Tibial nerve (tissue), 4 donors: ENCODE measurements around the gene IFNGR1.

Experiments used
- EP300 ChIP-seq, 2 donors: sonication (generic); formaldehyde crosslinking; IDR thresholded peaks; one replicate each; pipeline ENCODE4 v1.6.1; 2017; ENCODE audit warnings: antibody characterized with exemption in 2 of 2, mild to moderate bottlenecking in 1 of 2
- POLR2A ChIP-seq, 2 donors: fragments of 450-650 bp; IDR thresholded peaks; one replicate each; pipeline ENCODE4 v1.6.1; 2017; ENCODE audit warnings: antibody characterized with exemption in 2 of 2, mild to moderate bottlenecking in 2 of 2, moderate library complexity in 2 of 2
- TF ChIP-seq, protein P1 (sequence below), 5 experiments: fragments of 200-600 bp in 3 of 5; fragments of 450-650 bp in 2 of 5; sonication (generic) in 3 of 5; IDR thresholded peaks; one replicate each; pipeline ENCODE4 v1.5.1; 2016 to 2019; ENCODE audit warnings: antibody characterized with exemption in 5 of 5, mild to moderate bottlenecking in 3 of 5, moderate library complexity in 2 of 5

DNA sequence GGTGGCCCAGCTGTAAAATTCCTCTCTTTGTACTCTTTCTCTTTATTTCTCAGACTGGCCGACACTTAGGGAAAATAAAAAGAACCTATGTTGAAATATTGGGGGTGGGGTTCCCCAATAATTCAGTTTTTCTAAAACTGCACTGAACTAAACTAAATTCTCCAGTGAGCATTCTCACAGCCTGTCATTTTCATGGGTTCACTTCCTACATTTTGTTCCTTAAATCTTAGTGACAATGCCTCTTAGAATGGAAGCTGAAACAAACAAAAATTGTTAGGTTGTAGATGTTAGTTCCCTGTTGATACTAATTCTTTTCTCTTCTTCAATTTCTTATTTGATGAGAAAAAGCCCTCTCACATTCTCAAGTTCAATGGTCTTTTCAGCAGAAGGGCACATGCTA, 35.8 kb upstream of the IFNGR1 start:
- TF ChIP-seq, protein P1, sequence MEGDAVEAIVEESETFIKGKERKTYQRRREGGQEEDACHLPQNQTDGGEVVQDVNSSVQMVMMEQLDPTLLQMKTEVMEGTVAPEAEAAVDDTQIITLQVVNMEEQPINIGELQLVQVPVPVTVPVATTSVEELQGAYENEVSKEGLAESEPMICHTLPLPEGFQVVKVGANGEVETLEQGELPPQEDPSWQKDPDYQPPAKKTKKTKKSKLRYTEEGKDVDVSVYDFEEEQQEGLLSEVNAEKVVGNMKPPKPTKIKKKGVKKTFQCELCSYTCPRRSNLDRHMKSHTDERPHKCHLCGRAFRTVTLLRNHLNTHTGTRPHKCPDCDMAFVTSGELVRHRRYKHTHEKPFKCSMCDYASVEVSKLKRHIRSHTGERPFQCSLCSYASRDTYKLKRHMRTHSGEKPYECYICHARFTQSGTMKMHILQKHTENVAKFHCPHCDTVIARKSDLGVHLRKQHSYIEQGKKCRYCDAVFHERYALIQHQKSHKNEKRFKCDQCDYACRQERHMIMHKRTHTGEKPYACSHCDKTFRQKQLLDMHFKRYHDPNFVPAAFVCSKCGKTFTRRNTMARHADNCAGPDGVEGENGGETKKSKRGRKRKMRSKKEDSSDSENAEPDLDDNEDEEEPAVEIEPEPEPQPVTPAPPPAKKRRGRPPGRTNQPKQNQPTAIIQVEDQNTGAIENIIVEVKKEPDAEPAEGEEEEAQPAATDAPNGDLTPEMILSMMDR (IDR thresholded peaks at IDR 0.05): no peak
- TF ChIP-seq POLR2A (IDR thresholded peaks at IDR 0.05) (no peak), EP300 (IDR thresholded peaks at IDR 0.05) (no peak)
